Endodermal cell (in vitro differentiated cells): ENCODE measurements around the gene TM9SF2. TPM values are rescaled to one million over a fixed set of nuclear protein-coding genes. Genes with fewer than 3 reads are reported as not detected.
A peak's percentile ranks its signal among the peaks of the same experiment; 100 is the strongest.

Experiments used
- DNase-seq: peaks from one replicate; pipeline ENCODE4 v3.0.0-alpha.2; 2017
- H3K27ac ChIP-seq: 2 replicates; pipeline ENCODE4 v1.5.1; 2013; ENCODE audit warnings: mild to moderate bottlenecking, low read depth, low read length, moderate library complexity
- H3K27me3 ChIP-seq: 2 replicates; pipeline ENCODE4 v1.6.1; 2013; ENCODE audit warnings: mild to moderate bottlenecking, low read length, moderate library complexity; ENCODE audit not compliant: insufficient read depth, control insufficient read depth, poor library complexity, severe bottlenecking
- H3K36me3 ChIP-seq: 2 replicates; pipeline ENCODE4 v1.7.0; 2013; ENCODE audit warnings: mild to moderate bottlenecking, low read length, moderate library complexity; ENCODE audit not compliant: control insufficient read depth, insufficient read depth
- H3K4me1 ChIP-seq: one replicate; pipeline ENCODE4 v1.7.0; 2013; ENCODE audit warnings: low read length; ENCODE audit not compliant: control insufficient read depth, insufficient read depth
- H3K4me3 ChIP-seq: 2 replicates; pipeline ENCODE4 v1.5.1; 2013; ENCODE audit warnings: mild to moderate bottlenecking, low read length, moderate library complexity
- H3K9ac ChIP-seq: 2 replicates; pipeline ENCODE4 v1.6.1; 2013; ENCODE audit warnings: mild to moderate bottlenecking, low read length, moderate library complexity; ENCODE audit not compliant: poor library complexity, severe bottlenecking; ENCODE audit errors: extremely low read depth
- H3K9me3 ChIP-seq: 2 replicates; pipeline ENCODE4 v1.6.1; 2013; ENCODE audit warnings: mild to moderate bottlenecking, low read length, moderate library complexity; ENCODE audit not compliant: control insufficient read depth
- H3K27ac Mint-ChIP-seq: 2 replicates; pipeline ENCODE4 v1.8.0; 2020; ENCODE audit warnings: mixed read lengths
- H3K27me3 Mint-ChIP-seq: 2 replicates; pipeline ENCODE4 v1.8.0; 2021; ENCODE audit warnings: mild to moderate bottlenecking, mixed read lengths; ENCODE audit not compliant: insufficient read depth
- H3K36me3 Mint-ChIP-seq: 2 replicates; pipeline ENCODE4 v1.8.0; 2020; ENCODE audit warnings: low read depth, mixed read lengths
- H3K4me1 Mint-ChIP-seq: 2 replicates; pipeline ENCODE4 v1.8.0; 2020; ENCODE audit warnings: mixed read lengths
- H3K4me3 Mint-ChIP-seq: 2 replicates; pipeline ENCODE4 v1.8.0; 2020; ENCODE audit warnings: mild to moderate bottlenecking, moderate library complexity, mixed read lengths
- H3K9me3 Mint-ChIP-seq: 2 replicates; pipeline ENCODE4 v1.8.0; 2020; ENCODE audit warnings: mild to moderate bottlenecking, mixed read lengths
- WGBS, 2 experiments: methylation state at CpG; one replicate each; pipeline versions ENCODE4 v1.1.5 to v1.1.7; 2013; ENCODE audit warnings: missing lambda C conversion rate in 2 of 2, mixed read lengths in 1 of 2; ENCODE audit not compliant: insufficient coverage in 1 of 2, insufficient read length in 1 of 2; 5-methylcytosine and 5-hydroxymethylcytosine counted together
- total RNA-seq, 2 donors: library from RNA; stranded (reverse); fragmentation: NEBNext Ultra II Directional in 1 of 2; extraction: Animal tissue kit (Norgen Biotek cat#: 25700) in 1 of 2; gene quantifications; 2 replicates in 1 of 2; 3 replicates in 1 of 2; pipeline ENCODE4 v1.2.1, GENCODE V29; 2021
- TF ChIP-seq, protein P1 (sequence below): fragments of 200-600 bp; sonication (generic); conservative IDR thresholded peaks from 2 replicates; pipeline ENCODE4 v1.5.0; 2021; ENCODE audit warnings: antibody characterized with exemption, mild to moderate bottlenecking

TM9SF2 gene
- total RNA-seq, 2 donors from 2014 or later: 88.4 to 99.3 TPM

DNA sequence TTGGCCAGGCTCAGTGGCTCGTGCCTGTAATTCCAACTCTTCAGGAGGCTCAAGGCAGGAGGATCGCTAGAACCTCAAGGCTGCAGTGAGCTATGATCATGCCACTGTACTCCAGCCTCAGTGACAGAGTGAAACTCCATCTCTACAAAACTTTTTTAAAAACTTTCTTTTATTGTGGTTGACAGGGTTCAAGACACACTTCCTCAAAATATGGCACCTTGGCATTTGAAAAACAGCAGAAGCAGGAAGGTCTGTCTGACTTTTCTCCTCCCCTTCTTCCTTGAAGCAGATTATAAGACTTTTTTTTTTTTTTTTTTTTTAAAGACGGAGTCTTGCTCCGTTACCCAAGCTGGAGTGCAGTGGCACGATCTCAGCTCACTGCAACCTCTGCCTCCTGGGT, 100.3 kb downstream of the TM9SF2 start:
- no peak overlapping the region for H3K27ac Mint-ChIP-seq

GRCh38 chr13:99604636-99605035, 103.4 kb downstream of the TM9SF2 start:
- WGBS, 2 experiments: 90 to 98% methylated on average over 2 to 3 of the region's 3 CpGs
- H3K27ac Mint-ChIP-seq: no peak overlapping the region
- no peaks in the 10 kb centered on the region for H3K9me3 Mint-ChIP-seq
- peaks cover 3% of the 10 kb centered on the region for H3K27me3 Mint-ChIP-seq
- H3K36me3 Mint-ChIP-seq: no peaks in the 10 kb centered on the region
- no peak overlapping the region for H3K4me3 ChIP-seq
- H3K27ac ChIP-seq: no peak overlapping the region
- TF ChIP-seq, protein P1, sequence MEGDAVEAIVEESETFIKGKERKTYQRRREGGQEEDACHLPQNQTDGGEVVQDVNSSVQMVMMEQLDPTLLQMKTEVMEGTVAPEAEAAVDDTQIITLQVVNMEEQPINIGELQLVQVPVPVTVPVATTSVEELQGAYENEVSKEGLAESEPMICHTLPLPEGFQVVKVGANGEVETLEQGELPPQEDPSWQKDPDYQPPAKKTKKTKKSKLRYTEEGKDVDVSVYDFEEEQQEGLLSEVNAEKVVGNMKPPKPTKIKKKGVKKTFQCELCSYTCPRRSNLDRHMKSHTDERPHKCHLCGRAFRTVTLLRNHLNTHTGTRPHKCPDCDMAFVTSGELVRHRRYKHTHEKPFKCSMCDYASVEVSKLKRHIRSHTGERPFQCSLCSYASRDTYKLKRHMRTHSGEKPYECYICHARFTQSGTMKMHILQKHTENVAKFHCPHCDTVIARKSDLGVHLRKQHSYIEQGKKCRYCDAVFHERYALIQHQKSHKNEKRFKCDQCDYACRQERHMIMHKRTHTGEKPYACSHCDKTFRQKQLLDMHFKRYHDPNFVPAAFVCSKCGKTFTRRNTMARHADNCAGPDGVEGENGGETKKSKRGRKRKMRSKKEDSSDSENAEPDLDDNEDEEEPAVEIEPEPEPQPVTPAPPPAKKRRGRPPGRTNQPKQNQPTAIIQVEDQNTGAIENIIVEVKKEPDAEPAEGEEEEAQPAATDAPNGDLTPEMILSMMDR: no peak
- H3K27me3 ChIP-seq: no peaks in the 10 kb centered on the region
- H3K36me3 ChIP-seq: no peaks in the 10 kb centered on the region
- H3K4me3 Mint-ChIP-seq: no peak overlapping the region
- H3K9me3 ChIP-seq: no peaks in the 10 kb centered on the region
- no peak overlapping the region for H3K9ac ChIP-seq
- DNase-seq: no peak
- H3K4me1 Mint-ChIP-seq: peaks cover 26% of the 10 kb centered on the region
- no peaks in the 10 kb centered on the region for H3K4me1 ChIP-seq

More for the DNA sequence above, 100.3 kb downstream of the TM9SF2 start:
- Histone ChIP-seq H3K9ac (no peak overlapping the region), H3K27me3 (no peaks in the 10 kb centered on the region), H3K4me1 (no peaks in the 10 kb centered on the region), H3K9me3 (no peaks in the 10 kb centered on the region), H3K36me3 (no peaks in the 10 kb centered on the region), H3K4me3 (no peak overlapping the region), H3K27ac (no peak overlapping the region)
- 77 to 86% methylated on average over 4 to 5 of the region's 5 CpGs for WGBS, 2 experiments
- Mint-ChIP-seq H3K4me1 (peaks cover 24% of the 10 kb centered on the region), H3K4me3 (no peak overlapping the region), H3K36me3 (no peaks in the 10 kb centered on the region), H3K27me3 (peaks cover 3% of the 10 kb centered on the region), H3K9me3 (no peaks in the 10 kb centered on the region)
- no peak for DNase-seq
- TF ChIP-seq, protein P1: no peak

DNA sequence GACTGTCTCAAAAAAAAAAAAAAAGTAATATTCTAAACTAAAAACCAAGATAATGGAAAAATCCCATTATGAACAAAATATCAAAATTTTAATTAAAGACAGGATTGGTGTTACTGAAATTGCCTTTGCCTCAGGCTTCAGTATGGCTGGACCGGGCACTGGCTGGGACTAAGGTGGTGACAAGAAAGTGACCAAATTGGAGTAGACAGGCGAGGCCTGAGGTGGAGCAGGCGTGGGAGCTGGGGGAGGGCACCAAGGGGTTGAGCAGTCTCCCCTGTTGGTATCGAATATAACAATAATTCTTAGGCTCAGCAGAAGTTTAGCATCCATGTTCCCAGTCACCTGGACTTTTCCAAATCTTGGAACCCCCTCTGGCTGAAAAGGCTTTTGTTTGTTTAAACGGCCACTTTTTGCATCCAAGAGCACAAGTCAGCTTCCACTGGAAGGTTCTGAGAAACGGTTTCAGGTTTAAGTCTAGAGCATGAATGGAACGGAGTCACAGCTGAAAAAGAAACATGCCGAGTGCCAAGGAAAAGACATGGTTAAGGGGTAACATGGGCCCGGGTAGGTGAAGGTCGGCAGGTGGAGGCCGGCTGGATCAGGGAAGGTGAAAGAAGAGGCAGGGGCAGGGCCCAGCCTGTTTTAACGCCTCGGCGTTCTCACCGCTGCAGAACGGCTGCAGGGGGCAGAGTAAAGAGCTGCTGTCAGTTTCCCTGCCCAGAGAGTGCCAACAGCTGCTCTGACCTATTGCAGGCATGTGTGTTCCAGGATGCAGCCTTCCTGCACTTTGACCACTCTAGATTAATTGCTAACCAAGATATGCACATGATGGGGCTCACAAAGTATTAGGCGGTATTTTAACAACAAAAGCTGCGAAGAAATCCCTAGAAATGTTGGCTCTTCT, 104.4 kb downstream of the TM9SF2 start:
- DNase-seq: peak; percentile 84
- Histone ChIP-seq H3K4me1 (no peaks in the 10 kb centered on the region), H3K9ac (peak overlapping the region; percentile 25), H3K27ac (peak overlapping the region; percentile 18), H3K4me3 (peak overlapping the region; percentile 88), H3K36me3 (no peaks in the 10 kb centered on the region), H3K27me3 (no peaks in the 10 kb centered on the region), H3K9me3 (no peaks in the 10 kb centered on the region)
- H3K4me1 Mint-ChIP-seq: peaks cover 22% of the 10 kb centered on the region
- TF ChIP-seq, protein P1: peak; percentile 59
- peak overlapping the region; percentile 63 for H3K27ac Mint-ChIP-seq
- WGBS, 2 experiments: 42 to 57% methylated on average over 6 to 18 of the region's 18 CpGs
- no peaks in the 10 kb centered on the region for H3K36me3 Mint-ChIP-seq
- H3K27me3 Mint-ChIP-seq: peaks cover 3% of the 10 kb centered on the region
- peak overlapping the region; percentile 69 for H3K4me3 Mint-ChIP-seq
- no peaks in the 10 kb centered on the region for H3K9me3 Mint-ChIP-seq
